ENCODE results near the gene ALMS1.
"Not testable (repeated sequence)": the region's sequence is repeated elsewhere in the genome, so short reads cannot be mapped to it uniquely, and the experiment has no call there.

ALMS1 gene

GRCh38 chr2:73385504-73386341 lies at the start of gene ALMS1:
Gene ALMS1, plus strand, starts transcription at chr2:73385836. Its CDS starts 33 bp downstream, at chr2:73385869.
- peak; percentile 95 for DNase-seq (ENCODE audit: low read depth)

DNA sequence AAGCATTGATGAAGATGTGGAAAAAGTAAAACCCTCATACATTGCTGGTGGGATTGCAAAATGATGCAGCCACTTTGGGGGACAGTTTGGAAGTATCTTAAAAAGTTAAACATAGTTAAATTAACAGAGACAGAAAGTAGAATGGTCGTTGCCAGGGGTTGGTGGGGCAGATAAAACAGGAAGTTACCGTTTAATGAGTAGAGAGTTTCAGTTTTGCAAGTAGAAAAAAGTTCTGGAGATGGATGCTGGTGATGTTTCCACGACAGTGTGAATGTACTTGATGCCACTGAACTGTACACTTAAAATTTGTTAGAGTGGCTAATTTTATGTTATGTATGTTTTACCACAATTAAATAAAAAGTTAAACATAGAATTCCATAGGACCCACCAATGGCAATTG lies 47.8 kb upstream of the ALMS1 start:
- DNase-seq (ENCODE audit: low read depth) = no peak

DNA sequence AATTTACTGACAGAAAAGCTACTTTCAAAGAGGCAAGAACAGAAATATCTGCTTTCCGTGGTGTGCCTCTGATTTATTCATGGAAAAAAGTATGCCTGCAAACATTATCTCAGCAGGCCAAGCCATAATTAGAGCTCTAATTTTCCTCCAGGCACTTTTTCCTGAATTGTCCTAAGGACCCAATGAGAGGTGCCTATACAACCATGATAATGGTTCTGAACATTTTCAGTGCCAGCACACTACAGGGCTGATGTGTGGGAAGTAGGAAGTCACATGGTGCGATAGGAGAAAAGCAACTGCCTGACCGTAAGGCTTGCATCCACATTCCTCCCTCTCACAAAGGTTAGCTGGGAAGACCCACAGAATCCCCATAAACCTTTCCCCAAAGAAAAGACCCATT lies 46.4 kb upstream of the ALMS1 start:
- no peak for DNase-seq (ENCODE audit: low read depth)

- DNase-seq (ENCODE audit: low read depth) = no peak
These were observed 44.6 kb upstream of the ALMS1 start for GRCh38 chr2:73341039-73341438.

GRCh38 chr2:73343992-73344391 lies 41.6 kb upstream of the ALMS1 start:
- DNase-seq (ENCODE audit: low read depth) = no peak

DNA sequence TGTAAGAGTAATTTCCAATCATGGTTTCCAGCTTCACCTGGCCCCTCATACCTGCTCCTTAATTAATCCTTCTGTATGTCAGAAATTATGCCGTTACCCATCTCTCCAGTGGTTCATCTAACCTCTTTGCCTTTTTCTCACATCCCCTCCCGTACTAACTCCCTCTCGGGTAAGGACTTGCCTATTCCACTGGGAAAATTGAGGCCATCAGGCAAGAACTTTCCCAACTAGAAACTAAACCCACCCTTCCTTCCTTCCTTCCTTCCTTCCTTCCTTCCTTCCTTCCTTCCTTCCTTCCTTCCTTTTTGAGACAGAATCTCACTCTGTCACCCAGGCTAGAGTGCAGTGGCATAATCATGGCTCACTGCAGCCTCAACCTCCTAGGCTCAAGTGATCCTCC lies 40.9 kb upstream of the ALMS1 start:
- not testable (repeated sequence) for DNase-seq (ENCODE audit: low read depth)

DNA sequence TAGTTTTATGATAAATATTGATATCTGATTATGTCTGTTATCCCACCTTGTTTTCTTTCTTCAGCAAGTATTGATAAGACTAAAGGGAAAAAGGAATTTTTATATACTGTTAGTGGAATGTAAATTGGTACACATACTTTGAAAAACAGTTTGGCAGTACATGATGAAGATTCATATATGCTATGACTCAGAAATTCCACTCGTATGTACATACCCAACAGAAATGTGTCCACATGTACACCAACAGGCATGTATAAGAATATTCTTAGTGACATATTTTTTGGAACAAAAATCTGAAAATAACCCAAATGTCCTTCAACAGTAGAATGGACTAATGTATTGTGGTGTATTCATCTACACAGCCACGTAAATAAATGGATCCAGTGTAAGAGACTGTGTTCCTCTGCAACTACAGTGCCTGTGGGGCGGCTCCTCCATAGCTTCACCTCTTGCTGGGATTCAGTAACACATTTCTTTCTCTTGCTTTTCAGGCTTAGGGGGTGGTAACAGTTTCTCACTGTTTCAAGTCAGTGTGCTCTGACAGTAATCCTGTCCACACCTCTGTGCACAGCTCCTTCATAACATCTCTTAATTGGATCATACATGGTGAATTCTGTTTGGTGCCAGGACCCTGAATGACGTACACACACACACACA lies 35.5 kb upstream of the ALMS1 start:
- no peak for DNase-seq (ENCODE audit: low read depth)

DNA sequence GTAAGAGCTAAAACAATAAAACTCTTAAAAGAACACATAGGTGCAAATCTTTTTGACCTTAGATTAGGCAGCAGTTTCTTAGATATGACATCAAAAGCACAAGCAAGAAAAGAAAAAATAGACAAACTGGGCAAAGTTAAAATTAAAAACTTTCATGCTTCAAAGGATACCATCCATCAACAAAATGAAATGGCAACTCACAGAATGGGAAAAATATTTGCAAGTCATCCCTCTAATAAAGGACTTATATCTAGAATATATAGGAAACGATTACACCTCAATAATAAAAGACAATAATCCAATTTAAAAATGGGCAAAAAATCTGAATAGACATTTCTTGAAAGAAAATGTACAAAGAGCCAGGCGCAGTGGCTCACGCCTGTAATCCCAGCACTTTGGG lies 29.5 kb upstream of the ALMS1 start:
- DNase-seq (ENCODE audit: low read depth) = no peak

- DNase-seq (ENCODE audit: low read depth) = no peak
These were observed 25.5 kb upstream of the ALMS1 start for GRCh38 chr2:73359915-73360697.

DNA sequence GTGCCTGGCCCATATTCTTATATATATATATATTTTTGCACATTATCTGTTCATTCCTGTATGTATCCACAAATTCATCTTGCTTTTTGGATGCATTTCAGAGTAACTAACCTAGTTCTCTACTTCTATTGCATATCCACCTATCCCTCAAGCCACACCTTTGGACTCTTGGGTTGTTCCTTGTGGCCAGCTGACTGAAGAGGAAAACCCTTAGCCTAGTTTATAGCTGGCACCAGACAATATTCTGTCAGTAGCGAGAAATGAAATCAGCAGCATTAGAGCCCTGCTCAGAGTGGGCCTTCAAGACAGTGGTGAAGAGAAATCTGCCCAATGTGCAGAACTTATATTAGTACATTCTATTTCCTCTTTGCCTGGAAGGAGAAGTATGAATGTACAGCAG lies 19.6 kb upstream of the ALMS1 start:
- no peak for DNase-seq (ENCODE audit: low read depth)

DNA sequence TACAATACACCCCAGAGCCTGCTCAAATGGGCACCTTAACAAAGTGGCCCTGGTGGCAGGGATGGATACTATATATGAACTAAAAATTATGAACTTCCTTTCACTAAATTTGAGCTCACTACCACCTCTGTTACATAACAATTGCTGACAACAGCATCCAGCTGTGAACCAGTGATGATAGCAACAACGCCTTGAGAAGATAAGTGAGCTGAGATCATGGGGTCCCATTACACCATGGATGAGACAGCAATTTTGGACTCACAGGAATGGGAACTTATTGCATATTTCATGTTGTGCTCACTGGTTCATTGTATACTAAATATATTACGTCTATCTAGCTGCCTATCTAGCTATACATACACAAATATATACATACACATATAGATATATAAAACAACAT lies 16.9 kb upstream of the ALMS1 start:
- no peak for DNase-seq (ENCODE audit: low read depth)

DNA sequence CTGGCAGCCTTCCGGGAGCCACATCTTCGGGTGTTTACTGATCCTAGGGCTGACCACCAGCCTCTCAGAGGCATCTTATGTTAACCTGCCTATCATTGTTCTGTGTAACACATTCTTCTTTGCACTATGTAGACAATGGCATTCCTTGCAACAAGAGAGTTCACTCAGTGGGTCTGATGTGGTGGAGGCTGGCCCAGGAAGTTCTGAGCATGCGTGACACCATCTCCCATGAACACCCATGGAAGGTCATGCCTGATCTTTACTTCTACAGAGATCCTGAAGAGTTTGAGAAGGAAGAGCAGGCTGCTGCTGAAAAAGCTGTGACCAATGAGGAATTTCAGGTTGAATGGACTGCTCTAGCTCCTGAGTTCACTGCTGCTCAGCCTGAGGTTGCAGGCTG lies 15.3 kb upstream of the ALMS1 start:
- no peak for DNase-seq (ENCODE audit: low read depth)

DNA sequence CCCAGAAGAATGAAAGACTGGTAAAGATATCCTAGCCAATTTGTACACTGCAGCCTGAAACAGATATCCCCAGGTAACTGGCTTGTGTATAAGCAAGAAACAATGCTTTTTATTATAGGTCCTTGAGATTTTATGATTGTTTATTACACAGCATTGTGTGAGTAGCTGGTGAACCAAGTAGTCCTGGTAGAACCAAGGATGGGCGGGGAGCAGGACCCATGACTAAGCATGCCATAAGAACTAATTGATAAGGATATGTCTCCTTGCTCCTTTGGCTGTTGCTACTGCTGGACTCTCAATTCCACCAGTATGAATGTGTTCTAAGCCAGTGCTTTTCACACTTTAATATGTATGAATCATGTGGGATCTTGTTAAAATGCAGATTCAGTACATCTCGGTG lies 12.3 kb upstream of the ALMS1 start:
- DNase-seq (ENCODE audit: low read depth) = no peak

- DNase-seq (ENCODE audit: low read depth) = no peak
These were observed 11.4 kb upstream of the ALMS1 start for GRCh38 chr2:73374269-73374668.

- no peak for DNase-seq (ENCODE audit: low read depth)
These were observed 9.0 kb upstream of the ALMS1 start for GRCh38 chr2:73376681-73377080.

DNA sequence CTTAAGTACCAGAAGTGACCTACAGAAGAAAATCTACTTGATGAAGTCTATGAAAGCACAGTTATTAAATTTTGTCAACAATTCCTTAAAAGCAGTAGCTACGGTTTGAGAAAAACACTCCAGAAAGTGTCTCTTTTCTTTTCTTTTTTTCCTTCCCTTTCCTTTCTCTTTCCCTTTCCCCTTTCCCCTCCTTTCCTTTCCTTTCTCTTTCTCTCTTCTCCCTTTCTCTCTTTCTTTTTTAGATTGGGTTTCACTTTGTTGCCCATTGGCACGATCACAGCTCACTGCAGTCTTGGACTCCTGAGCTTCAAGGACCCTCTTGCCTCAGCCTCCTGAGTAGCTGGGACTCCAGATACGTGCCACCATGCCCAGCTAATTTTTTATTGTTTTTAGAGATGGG lies 2.6 kb upstream of the ALMS1 start:
- no peak for DNase-seq (ENCODE audit: low read depth)

- no peak for DNase-seq (ENCODE audit: low read depth)
These were observed 523 bp upstream of the ALMS1 start for GRCh38 chr2:73385123-73385503.

DNA sequence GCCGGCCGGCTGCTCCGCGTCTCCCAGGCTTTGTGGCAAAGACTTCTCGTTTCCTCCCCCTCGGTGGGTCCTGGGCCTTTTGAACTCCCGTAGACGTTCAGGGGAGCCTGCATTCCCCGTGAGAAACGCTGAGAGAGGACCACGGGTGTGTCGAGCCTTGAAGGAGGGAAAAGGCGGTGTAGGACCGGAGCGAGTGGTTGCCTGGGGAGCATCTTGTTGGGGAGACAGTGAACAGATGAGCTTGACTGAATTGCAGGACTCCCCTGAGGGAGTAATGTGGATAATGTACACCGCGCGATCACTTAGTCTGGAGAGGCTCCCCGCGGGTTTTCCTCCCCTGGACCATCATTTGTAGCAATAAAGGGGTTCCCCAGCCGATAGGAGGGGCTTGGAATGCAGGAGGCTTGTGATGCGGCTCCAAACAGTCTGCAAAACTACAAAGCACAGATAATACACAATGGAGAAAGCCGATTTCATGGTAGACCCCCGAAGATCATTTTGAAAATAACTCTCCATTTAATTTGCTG lies 769 bp downstream of the ALMS1 start:
- no peak for DNase-seq (ENCODE audit: low read depth)

- DNase-seq (ENCODE audit: low read depth) = no peak
These were observed 1.4 kb downstream of the ALMS1 start for GRCh38 chr2:73386894-73387636.

- DNase-seq (ENCODE audit: low read depth) = no peak
These were observed 16.9 kb downstream of the ALMS1 start for GRCh38 chr2:73402386-73403103.

DNA sequence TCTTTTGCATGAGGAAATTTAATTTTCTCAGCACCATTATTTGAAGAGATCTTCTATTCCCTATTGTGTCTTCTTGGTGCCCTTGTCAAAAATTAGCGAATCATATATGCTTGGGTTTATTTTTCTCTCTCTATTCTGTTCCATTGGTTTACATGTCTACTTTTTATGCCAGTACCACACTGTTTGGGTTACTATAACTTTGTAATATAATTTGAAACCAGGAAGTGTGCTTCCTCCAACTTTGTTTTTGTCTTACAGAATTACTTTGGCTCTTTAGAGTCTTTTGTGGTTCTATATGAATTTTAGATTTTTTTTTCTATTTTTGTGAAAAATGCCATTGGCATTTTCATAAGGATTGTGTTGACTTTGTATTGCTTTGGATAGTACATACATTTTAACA lies 17.6 kb downstream of the ALMS1 start:
- no peak for DNase-seq (ENCODE audit: low read depth)

All from EH (cell line).